Stimulated activated naive B cell treated with anti-CD40 and anti-IgM and Interleukin-4, amounts not matched to agents 10 μg/mL and 1 μg/mL and 100 μg/mL, for 72 hours (primary cell): ENCODE data around the gene BTAF1.

Source experiments
- ATAC-seq, 2 donors: fragments of 150-1000 bp; cut with Tn5 transposase; replicated peaks; 2 replicates each; pipeline ENCODE4 v1.10.0; 2021; ENCODE audit warnings: moderate library complexity in 1 of 2
- DNase-seq: peaks from one replicate; pipeline ENCODE4 v3.0.0; 2021
- H3K27ac Mint-ChIP-seq: one replicate; pipeline ENCODE4 v1.8.0; 2022; ENCODE audit warnings: mild to moderate bottlenecking, mixed read lengths
- H3K27me3 Mint-ChIP-seq, 2 donors: one replicate each; pipeline ENCODE4 v1.8.0; 2022; ENCODE audit warnings: mixed read lengths in 2 of 2
- H3K36me3 Mint-ChIP-seq, 2 donors: one replicate each; pipeline ENCODE4 v1.8.0; 2022; ENCODE audit warnings: mixed read lengths in 2 of 2, mild to moderate bottlenecking in 1 of 2
- H3K4me1 Mint-ChIP-seq, 2 donors: one replicate each; pipeline ENCODE4 v1.8.0; 2022; ENCODE audit warnings: mixed read lengths in 2 of 2, mild to moderate bottlenecking in 1 of 2
- H3K4me3 Mint-ChIP-seq, 2 donors: one replicate each; pipeline ENCODE4 v1.8.0; 2022; ENCODE audit warnings: mild to moderate bottlenecking in 2 of 2, mixed read lengths in 2 of 2, moderate library complexity in 1 of 2
- H3K9me3 Mint-ChIP-seq, 2 donors: one replicate each; pipeline ENCODE4 v1.8.0; 2022; ENCODE audit warnings: mixed read lengths in 2 of 2, mild to moderate bottlenecking in 1 of 2

BTAF1 gene

DNA sequence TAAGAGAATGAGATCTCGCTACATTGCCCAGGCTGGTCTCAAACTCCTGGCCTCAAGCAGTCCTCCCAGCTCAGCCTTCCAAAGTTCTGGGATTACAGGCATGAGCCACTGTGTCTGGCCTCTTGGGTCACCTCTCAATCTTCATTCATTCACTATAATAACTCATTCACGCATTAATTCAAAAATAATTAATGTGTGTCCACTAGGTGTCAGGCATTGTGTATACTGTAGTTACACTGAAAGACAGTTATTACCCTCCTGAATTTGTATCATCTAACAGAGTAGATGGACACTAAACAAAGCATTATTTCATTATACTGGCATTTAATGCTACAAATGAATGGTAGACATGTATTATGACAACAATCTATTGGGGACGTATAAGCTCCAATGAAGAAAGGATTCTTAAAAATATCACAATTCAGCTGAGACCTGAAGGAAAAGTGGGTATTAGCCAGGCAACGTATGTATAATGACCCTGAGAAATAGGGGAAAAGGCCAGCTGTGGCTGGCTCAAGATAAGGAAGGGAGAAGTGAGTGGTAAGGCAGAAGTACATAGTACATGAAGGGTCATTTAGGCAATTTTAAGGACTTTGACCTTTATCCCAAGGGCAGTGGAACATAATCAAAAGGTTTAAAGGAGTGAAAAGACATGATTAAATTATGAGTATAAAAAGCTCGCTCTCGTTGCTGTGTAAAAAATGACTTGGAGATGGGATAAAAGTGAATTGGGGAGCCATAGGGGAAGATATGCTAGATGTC is 150.7 kb downstream of the BTAF1 start:
- Mint-ChIP-seq H3K27me3 (no peaks in the 10 kb centered on the region), H3K9me3 (no peaks in the 10 kb centered on the region), H3K4me1 (no peaks in the 10 kb centered on the region), H3K36me3 (peaks cover 9 to 12% of the 10 kb centered on the region in 2 donors), H3K27ac (no peak overlapping the region), H3K4me3 (no peak overlapping the region)
- ATAC-seq, result no peak
- DNase-seq, result no peak

DNA sequence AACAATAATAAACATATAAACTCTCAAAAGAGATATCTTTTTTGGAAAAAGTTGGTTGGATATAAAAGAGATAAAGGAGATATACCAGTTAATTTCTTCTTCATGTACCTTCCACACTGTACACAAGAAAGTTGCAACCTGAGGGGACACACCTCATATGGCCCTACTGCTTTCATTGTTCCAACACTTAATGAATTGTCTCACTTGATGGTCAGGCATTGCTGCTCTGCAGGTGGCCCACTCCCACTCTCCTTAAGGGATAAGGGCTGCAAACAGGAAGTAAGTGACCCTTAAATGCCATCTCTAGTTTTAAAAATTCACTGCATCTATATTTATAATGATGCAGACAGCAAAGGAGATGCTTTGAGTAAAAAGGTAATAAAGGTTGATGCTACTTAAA is 152.3 kb downstream of the BTAF1 start:
- DNase-seq (no peak), ATAC-seq (no peak)
- peaks cover 15 to 19% of the 10 kb centered on the region in 2 donors for H3K36me3 Mint-ChIP-seq
- no peak overlapping the region for H3K27ac Mint-ChIP-seq
- H3K4me1 Mint-ChIP-seq, result no peaks in the 10 kb centered on the region
- H3K4me3 Mint-ChIP-seq, result no peak overlapping the region
- H3K27me3 Mint-ChIP-seq, result no peaks in the 10 kb centered on the region
- H3K9me3 Mint-ChIP-seq, result no peaks in the 10 kb centered on the region

DNA sequence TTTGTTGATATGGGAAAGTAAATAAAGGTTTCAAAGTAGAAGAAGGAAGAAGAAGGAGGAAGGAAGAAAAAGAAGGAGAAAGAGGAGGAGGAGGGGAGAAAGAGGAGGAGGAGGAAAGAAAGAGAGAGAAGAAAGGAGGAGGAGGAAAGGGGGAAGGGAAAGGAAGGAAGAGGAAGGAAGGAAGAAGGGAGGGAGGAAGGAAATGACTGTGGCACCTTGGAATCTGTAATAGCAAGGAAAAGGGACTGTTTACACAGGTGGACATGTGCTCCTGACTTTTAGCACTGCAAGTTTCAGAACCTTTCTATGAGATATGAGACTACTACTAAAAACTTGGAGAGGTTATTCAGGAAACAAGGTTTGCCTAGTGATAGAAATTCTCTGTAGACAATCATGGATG is 153.2 kb downstream of the BTAF1 start:
- no peak for DNase-seq
- Mint-ChIP-seq H3K9me3 (no peaks in the 10 kb centered on the region), H3K36me3 (peaks cover 21 to 25% of the 10 kb centered on the region in 2 donors), H3K27me3 (no peaks in the 10 kb centered on the region), H3K27ac (no peak overlapping the region), H3K4me3 (no peak overlapping the region), H3K4me1 (no peaks in the 10 kb centered on the region)
- ATAC-seq, result no peak

DNA sequence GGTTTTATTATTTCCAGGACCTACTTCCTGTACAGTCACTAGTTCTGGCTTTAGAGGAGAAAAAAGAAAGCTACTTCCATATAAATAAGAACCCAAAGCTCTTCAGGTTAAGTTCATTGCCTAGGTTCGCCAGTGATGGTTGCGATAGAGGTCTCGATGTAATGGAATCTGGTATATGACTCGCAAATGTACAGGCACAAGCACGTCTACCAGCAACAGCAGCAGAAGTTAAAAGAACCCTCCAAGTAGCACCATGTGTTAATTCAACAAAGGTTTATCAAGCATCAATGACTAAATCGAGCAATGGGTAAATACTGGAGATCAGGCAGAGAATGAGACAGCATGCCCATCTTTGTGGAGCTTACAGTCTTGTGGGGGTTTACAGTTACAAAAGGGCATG is 155.4 kb downstream of the BTAF1 start:
- Mint-ChIP-seq H3K27me3 (no peaks in the 10 kb centered on the region), H3K4me3 (no peak overlapping the region), H3K9me3 (no peaks in the 10 kb centered on the region), H3K36me3 (peaks cover 21 to 25% of the 10 kb centered on the region in 2 donors), H3K4me1 (no peaks in the 10 kb centered on the region), H3K27ac (no peak overlapping the region)
- ATAC-seq (no peak), DNase-seq (no peak)
